Kasumi-1 (cell line): ENCODE measurements around the gene ZFP62.
A peak's percentile ranks its signal among the peaks of the same experiment; 100 is the strongest.
"Not testable (repeated sequence)": the region's sequence is repeated elsewhere in the genome, so short reads cannot be mapped to it uniquely, and the experiment has no call there.

Experiments
- DNase-seq, 2 experiments: peaks; one replicate each; lab custom pipeline; 2025; lab: John Stamatoyannopoulos, UW

ZFP62 gene

DNA sequence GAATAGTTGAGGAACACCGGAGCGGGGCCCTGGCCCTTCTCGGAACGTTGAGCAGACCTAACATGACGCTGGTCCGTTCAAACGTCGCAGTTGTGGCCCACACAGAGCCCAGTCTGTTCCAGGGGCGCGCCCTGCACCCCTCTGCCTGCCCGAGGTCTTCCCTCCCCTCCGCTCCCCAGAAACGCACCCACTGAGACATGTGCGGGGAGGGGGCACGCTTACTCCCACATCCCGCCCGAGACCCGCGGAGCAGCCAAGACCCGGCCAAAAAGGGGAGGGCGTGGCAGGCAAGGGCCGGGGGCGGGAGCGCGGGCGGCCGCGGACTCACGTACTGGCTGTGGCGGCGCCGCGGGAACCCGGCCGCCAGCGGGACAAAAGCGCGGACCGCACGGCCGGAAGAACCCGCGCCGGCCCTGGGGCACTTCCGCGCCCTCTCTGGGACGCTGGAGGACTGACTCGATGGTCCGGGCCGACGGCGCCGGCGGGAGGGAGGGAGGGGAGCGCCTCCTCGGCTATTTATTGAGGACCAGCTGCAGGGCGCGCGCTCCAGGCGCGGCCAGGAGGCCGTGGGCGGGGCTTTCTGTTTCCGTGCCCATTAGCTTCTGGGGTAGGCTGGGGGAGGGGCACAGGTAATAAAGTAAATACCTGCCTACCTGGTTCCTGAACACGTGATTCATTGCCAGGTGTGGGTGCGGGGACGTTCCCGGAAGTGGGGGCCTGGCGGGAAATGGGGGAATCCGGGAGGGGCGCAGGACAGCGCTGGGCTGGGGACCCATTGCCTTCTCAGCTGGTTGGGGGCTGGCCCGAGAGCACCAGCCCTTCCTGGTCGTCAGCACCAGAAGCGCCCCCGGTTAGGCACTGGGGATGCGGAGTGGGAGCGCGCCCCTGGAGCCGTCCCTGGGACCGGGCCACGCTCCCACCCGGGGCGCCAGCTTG, at the start of gene ZFP62:
Gene ZFP62, minus strand, starts transcription at position 390 of the 936 bp plus-strand sequence. Its CDS starts 57 bp downstream, at position 333.
- DNase-seq = peak; percentile 86 to 89

DNA sequence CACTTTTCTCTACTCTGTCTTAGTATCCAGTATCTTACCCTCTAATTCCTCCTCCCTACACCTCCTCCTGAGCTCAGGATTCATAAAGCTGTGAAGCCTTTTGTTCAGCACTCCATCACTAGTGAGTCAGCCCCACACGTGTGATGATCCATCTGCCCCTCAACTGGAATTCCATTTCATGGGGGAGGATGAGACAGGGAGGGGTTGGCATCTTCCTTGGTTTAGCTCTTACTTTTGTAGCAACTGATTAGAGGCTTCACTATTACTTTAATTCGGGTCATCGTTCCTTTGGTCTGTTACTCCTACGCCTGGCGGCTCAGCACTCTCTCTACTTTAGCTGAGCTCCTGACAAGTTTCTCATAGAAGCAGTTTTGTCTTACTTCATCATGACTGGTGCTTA, 49.7 kb upstream of the ZFP62 start:
- no peak for DNase-seq

DNA sequence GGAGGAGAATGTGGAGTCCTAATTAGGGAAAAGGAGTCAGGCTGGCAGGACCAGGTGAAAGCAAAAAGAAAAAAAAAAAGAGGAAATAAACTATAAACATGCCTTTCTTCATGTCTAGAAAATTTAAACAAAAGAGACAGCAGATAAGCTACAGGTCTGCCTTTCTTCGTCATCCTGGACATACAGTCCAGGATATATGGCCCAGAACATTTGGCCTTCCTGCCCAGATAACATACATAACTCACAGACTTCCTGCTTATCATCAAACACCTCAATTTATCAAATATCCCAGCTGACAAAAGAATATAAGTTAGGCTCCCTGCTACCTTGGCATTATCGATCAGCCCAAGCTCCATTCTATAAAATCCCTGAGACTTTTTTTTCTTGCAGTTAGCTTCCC, 49.1 kb upstream of the ZFP62 start:
- no peak for DNase-seq

DNA sequence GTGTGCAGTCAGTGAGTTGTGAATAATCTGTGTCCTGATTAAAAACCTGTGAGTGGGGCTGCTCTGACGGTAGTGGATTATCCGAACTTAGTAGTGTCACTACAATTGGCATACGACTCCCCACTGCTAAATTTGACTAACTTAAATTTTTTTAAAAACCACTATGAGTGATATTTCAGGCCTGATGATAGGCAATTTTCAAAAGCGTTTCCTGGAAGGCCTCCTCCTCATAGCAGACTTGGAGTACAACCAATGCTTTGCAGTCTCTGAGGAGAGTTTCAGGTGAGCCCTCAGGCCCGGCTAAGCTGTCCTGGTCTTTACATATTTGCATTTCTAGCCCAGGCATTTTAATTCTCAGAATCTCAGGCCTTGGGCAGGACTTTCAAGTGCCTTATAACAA, 48.7 kb upstream of the ZFP62 start:
- DNase-seq = no peak

DNA sequence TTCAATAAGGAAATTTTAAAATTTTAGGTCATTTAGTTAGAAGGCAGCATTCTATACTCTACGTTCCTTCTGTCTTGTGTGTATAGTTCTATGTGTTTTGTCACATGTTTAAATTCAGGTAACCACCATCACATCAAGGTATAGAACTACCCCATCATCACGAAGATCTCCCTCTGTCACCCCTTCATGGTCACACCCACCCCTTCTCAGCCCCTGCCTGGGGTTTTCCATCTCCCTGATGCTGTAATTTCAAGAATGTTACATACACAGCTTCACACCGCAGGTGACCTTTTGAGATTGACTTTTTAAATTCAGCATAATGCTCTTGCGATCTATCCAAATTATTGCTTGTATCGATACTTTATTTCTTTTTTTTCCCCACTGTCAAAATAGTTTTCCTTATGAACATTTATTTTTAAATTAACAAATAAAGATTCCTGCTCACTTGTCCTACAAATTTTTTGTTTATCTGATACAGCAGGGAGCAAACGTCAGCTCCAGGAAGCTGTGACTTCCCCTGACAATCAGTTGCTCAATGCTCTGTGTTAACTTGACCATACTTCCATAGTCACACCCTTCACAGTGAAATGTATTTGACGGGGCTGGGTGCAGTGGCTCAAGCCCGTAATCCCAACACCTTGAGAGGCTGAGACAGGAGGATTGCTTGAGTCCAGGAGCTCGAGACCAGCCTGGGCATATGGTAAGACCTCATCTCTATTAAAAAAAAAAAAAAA, 48.1 kb upstream of the ZFP62 start:
- DNase-seq = peak; percentile 28 to 30

DNA sequence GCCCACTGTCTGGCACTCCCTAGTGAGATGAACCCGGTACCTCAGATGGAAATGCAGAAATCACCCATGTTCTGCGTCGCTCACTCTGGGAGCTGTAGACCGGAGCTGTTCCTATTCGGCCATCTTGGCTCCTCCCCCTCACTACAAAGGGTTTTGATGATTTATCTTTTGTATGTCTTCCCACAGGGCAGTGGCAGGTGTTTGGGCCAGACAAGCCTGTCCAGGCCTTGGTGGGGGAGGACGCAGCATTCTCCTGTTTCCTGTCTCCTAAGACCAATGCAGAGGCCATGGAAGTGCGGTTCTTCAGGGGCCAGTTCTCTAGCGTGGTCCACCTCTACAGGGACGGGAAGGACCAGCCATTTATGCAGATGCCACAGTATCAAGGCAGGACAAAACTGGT, 47.3 kb upstream of the ZFP62 start:
- DNase-seq = no peak

DNA sequence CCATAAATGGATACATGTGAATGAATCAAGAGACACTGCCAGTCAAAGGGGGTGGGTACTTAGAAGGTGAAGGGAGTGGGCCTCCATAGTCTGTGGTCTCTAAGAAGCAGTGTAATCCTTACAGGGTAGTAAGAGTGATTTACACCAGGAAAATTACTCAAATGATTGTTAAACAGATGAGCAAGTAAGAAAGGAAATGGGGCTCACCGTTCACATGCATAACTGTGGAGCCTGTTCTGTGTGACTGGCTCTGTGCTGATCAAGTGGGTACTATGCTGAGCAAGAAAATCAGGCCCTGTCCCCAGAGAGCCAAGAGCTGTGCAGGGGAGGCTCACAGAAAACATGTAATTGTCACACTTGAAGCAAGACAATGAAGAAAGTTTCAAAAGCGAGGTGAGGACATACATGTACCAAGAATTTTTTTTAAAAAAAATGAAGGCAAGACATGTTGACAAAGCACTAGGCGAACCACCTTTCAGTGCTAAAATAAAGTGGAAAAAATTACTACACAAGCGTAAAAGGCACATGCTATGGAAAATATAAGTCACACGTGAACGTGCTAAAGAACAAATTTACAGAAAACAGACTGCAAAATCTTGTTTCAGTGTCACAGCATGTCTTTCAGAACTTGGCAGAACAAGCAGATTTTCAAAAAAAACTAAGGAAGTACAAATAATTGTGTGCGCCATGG, 40.4 kb upstream of the ZFP62 start:
- DNase-seq = no peak

DNA sequence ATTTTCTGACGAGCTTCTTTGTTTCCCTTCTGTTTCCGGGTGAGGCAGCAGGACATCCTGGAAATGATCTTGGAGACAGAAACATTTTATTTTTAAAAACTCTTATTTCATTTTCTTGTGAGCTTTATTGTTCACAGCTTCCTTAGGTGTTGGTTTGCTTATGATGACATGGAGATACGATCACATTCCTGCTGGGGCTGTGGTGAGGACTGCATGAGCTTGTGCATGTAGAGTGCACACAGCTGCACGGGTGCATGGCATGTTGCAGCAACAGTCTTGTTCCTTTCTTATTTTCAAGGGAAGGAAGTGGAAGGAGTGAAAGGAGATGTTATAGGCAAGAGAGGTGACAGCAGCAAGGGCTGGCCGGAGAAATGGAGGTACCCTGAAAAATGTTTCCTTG, 39.1 kb upstream of the ZFP62 start:
- no peak for DNase-seq

DNA sequence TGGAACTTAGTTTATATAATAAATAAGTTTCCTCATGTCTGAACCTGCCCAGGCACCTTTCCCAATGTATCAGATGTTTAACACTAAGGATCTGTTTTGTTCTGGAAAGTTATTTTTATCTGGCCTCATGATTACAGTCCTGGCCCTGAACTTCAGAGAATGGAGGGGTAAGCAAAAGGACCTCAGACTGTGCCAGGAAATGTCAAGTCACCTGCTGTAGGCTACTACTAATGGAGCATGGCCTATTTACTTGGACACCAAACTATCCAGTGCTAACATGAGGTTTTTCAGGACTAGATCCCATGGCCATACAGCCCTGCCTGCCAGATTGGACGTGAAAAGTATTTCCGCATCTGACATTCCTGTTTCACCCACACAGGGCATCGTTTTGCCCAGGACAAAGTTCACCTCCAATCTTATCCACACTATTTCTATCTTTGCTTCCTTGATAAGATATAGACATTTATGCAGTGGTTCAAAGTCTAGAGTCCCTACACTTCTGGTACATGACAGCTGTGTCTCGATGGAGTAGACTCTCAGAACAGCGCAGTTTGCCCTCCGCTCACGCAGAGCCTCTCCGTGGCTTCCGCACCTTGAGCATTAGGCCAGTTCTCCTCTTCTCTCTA, 37.7 kb upstream of the ZFP62 start, which contains the start of gene BTNL8:
Gene BTNL8, plus strand, starts transcription at position 539 of the 626 bp plus-strand sequence. CDS start 152 bp downstream, outside the sequence.
- DNase-seq = no peak

DNA sequence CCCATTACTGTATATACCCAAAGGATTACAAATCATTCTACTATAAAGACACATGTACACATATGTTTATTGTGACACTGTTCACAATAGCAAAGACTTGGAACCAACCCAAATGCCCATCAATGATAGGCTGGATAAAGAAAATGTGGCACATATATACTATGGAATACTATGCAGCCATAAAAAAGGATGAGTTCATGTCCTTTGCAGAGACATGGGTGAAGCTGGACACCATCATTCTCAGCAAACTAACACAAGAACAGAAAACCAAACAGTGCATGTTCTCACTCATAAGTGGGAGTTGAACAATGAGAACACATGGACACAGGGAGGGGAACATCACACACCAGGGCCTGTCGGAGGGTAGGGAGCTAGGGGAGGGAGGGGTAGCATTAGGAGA, 34.3 kb upstream of the ZFP62 start:
- DNase-seq = not testable (repeated sequence)

DNA sequence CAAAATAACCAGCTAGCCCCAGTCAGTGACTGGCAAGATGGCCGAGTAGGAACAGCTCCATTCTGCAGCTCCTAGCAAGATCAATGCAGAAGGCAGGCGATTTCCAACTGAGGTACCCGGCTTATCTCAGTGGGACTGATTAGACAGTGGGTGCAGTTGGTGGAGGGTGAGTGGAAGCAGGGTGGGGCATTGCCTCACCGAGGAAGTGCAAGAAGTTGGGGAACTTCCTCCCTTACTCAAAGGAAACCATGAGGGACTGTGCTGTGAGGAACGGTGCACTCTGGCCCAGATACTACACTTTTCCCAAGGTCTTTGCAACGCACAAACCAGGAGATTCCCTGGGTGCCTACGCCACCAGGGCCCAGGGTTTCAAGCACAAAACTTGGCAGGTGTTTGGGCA, 28.3 kb upstream of the ZFP62 start:
- DNase-seq = peak; percentile 10 to 17

DNA sequence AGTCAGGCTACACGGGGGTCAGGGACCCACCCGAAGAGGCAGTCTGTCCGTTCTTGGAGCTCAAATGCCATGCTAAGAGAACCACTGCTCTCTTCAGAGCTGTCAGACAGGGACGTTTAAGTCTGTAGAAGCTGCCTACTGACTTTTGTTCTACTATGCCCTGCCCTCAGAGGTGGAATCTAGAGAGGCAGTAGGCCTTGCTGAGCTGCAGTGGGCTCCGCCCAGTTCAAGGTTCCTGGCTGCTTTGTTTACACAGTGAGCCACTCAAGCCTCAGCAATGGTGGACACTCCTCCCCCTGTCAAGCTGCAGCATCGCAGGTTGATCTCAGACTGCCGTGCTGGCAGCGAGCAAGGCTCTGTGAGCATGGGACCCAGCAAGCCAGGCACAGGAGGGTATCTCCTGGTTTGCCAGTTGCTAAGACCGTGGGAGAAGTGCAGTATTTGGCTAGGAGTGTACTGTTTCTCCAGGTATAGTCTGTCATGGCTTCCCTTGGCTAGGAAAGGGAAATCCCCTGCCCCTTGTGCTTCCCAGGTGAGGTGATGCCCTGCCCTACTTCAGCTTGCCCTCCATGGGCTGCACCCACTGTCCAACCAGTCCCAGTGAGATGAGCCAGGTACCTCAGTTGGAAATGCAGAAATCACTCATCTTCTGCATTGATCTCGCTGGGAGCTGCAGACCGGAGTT, 24.9 kb upstream of the ZFP62 start:
- not testable (repeated sequence) for DNase-seq

DNA sequence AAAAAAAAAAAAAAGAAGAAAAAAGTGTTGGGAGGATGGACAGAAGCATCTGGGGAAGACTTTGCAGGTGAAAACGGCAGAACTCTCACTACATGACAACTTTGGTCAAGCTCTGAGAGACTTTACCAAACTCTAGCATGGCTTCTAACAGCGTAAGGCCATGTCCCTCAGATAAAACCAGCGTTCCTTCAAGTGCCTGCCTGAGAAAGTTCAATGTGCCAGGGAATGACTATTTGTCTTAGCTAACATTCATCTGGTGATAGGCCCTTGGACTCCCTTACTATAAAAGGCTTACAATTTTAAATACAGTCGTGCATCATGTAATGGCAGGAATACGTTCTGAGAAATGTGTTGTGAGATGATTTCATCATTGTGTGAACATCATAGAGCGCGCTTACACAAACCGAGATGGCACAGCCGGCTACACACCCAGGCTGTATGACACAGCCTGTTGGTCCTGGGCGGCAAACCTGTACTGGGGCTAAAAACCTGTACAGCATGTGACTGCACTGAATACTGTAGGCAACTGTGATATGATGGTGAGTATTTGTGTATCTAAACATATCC, 14.9 kb upstream of the ZFP62 start:
- no peak for DNase-seq

DNA sequence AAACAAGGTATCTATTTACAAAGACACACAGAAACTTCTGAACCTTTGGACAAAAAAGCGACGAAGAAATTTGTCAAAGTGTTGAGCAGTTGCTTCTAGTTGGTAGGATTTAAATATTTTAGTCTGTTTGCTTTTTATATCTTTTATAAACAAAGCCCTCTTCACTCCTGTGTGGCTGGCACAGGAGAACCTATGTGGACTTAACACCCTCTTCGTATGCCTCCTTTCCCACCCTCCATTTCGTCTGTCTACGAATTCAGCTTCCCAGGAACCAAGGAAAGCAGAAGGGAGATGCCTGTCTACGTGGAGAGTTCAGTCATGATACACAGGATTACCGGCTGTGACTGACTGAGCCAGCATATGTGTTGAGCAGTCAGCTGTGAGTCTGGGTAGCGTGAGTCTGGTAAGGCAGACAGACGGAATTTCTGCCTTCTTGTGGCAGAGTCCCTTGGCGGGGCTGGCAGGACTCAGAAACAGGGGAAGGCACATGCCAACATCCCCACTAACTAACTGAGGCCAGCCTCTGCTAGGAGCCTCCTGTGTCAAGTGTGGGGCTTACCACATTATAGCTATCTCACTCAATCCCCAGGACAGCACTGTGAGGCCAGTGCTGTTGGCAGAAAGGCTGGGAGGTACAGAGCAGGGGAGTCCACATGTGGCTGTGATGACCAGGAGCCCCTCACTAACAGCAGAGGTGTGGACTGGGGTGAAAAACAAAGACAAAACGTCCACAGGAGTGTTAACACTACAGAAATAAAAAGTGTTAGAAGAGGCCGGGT, 13.9 kb upstream of the ZFP62 start:
- DNase-seq = no peak

DNA sequence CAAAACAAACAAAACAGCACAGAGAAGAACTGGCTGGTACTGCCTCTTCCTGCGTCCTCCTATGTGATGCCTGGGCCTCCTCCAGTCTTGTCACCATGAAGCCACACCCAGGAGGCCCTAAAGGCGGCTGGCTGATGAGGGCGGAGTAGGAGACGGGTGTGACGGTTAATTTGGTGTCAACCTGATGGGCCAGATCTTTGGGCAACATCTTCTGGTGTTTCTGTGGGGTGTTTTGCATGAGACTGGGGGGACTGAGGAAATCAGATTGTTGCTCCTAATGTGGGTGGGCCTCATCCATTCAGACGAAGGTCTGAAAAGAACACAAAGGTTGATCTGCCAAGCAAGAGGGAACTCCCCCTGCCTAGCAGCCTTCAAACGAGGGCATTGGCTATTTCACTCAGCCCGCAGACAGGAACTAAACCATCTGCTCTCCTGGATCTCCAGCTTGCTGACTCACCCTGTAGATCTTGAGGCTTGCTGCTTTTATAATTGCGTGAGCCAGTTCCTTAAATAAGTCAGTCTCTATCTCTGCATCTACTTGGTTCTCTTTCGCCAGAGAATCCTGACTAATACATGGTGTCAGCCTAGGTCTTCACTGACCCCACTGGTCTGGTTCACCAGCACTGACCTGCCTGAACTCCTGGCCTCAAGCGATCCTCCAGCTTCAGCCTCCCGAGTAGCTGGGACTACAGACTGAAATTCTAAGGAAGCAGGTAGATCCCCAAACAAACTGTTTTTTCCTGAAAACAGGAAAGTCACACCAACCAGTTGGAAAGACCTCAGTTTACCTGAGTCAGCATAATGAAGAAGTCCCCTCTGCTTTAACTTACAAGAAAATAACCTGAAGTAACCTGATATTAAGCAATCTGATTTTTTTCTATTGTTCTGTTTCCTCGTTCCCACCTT, 12.8 kb upstream of the ZFP62 start:
- DNase-seq = peak; percentile 85 to 90

DNA sequence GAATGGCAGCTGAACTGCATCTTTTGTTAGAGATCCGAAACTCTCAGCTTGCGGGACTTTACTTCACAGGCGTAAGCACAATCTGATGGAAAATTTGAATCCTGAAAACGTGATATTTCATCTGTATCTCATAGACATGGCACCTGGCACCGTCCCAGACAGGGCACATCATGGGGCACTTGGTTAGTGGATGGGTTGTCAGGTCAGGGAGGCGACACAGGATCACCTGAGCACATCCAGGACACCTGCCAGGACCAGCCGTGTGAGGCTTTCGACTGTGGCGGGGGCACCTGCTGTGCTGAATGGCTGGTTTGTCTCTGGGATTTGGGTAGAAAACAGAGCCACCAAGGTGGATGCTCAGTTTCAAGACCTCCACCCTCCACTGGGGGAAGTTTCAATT, 11.3 kb upstream of the ZFP62 start:
- DNase-seq = no peak

DNA sequence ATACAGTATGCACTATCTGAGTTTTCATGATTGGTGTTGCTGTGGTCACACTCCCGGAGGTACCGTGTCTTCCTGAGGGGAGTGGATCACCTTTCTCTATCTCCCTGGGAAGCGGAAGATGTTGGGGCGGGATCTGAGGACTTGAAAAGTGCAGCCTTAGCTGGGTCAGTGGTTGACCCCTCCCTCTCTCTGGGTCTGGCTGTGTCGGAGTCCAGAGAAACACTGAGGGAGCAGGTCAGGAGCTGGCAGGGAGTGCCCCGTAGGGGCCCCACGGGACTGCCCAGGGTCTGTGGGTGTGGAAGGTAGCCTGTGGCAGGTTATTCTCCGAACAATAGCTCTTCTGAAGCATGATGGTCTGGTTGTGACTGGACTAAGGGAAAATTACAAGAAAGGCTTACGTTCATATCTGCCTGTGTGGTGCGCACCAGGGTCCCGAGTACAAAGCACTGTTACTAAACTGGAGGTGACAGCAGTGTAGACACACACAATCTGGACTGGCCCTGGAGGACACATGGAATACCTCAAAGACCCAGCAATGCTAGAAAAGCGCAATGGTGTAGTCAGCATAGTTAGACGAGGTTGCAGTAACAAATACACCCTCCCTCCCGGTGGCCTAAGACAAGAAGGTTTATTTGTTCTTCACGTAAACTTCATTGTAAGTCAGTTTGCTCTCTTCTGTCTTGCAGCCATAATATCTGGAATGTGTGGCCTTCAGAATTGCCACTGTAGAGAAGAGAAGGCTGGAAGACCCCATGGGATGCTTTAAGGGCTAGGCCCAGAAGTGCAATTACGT, 9.4 kb upstream of the ZFP62 start:
- DNase-seq = no peak

DNA sequence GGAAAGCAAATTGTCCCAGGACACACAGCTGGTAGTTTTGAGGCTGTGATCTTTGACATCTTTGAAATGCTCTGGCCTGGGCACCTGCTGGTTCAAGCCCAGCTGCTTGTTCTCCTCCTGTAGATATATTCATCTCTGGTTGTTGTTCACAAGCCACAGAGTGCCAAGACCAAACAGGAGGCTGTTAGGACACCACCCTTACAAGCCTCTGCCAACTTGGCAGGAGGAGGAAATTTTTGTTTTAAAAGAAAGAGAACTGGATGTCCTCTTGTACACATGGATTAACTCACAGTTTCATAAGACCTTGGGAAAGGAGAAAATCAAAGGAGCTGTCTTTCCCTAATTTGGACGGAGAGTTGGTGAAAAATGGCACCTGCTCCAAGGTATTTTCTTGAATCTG, 8.5 kb upstream of the ZFP62 start:
- no peak for DNase-seq
